GM19193 (cell line): ENCODE results near the gene HNRNPLL.

Source experiments
- POLR2A ChIP-seq: IDR thresholded peaks from 4 replicates; pipeline ENCODE4 v1.6.1; 2011; ENCODE audit not compliant: insufficient read depth, insufficient read length; ENCODE audit errors: extremely low read depth

Gene HNRNPLL

DNA sequence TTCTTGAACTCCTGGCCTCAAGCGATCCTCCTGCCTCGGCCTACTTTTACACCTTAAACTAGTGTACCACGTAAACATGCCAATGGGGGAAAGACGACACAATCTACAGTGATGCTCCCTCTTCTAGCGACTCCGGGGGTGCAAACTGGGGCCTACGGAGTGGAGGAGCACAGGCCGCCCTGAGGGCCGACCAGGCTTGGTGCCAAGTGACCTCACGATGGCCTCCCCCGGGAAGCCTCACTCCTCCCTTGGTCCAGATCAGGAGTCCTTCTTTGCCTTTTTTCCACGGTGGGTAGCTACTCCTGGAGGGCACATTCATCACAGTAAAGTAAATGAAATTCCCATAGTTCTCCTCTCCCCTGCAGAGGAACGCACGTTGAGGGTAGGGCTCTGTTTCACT lies 73.5 kb downstream of the HNRNPLL start:
- TF ChIP-seq POLR2A = no peak

GRCh38 chr2:38528534-38528933 lies 74.2 kb downstream of the HNRNPLL start:
- no peak for TF ChIP-seq POLR2A

DNA sequence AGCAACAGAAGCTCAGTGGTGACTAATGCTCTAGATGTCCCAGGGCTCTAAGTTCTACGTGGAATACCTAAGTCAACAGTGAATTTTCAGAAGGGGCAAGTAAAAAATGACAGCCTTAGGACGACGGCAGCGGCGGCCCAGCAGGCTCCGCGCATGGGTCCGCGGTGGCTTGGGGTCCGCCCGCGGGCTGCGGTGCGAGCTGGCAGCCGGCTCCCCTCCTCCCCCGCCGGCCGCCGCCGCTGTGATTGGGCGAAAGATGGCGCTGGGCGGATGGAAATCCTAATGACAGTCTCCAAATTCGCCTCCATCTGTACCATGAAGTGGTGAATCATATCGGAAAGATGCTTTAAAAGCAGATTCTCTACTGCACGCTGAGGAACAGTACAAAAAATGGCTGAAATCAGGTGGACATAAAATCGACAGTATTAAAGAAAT lies 74.7 kb downstream of the HNRNPLL start:
- TF ChIP-seq POLR2A = no peak

DNA sequence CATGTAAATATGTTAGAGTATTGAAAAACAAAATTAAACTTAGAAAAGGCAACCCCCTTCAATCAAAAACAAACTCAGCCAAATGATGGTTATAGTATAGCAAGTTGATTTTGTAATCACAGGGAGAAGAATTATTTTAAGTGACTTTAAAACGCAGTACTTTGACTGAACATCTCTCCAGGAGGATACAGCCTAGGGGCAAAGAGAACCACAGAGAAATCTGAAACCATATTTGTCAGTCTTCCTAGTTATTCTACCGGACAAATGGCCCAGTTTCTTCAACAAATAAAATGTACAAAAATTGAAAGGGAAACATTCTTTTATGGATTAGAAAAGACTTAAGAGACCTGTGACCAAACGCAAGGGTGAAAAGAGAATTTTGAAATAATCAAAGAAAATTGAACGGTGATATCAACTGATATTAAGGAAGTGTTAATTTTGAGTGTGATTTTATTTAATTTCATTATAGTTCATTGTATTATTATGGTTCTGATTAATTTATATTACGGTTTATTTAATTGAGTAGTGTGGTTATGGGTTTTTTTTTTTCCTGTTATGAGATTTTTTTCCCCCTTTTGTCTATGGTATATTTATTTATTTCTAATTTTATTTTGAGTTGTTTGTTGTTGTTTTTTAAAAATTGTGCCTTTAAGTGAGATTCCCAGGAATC lies 75.3 kb downstream of the HNRNPLL start:
- no peak for TF ChIP-seq POLR2A

- TF ChIP-seq POLR2A = no peak
Measured at GRCh38 chr2:38526195-38526594, 76.5 kb downstream of the HNRNPLL start.

DNA sequence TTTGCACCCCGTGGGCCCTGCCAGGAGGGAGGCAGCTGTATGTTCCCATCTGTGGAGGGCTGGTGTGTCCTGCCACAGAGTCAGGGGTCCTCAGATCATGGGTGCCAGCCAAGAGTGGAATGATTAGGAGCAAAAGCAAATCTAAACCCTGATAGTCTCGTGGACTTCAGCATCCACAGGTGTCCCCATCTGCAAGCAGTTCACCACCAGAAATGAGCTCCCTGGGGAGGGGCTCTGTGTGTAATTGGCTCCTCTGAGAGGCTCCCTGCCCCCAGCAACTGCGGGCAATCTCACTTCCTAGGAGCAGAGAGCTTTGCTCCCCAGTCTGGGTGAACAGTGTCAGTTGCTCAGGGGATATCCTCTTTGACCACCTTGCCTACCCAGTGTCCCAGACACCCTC lies 78.1 kb downstream of the HNRNPLL start:
- no peak for TF ChIP-seq POLR2A

GRCh38 chr2:38523728-38524437 lies 78.8 kb downstream of the HNRNPLL start:
- no peak for TF ChIP-seq POLR2A

DNA sequence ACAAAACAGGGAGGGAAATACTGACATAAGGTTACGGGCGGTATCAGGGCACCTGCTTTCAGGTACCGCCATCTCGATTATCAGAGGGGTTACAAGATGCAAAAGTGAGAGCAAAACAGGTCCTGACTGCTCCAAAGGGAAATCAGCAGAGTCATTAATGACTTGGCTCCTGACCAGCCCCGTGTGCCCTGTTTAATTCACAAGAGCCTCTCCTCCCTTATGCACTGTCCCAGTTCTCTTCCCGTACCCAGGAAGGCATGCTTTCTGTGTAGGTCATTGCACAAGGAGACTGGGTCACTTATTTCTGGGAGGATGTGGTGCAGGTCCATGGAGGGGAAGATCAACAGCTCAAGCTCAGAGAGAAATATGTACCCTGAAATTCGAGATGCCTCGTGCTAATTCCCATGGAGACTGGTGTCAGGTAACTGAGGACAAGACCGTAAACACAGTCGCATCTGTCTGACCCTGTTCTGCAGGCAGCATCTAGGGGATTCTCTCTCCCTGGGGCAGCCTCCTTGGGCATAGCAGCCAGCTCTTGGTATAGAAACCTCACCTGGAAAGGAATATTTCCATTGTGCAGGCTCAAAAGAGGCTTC lies 79.9 kb downstream of the HNRNPLL start:
- TF ChIP-seq POLR2A = no peak

DNA sequence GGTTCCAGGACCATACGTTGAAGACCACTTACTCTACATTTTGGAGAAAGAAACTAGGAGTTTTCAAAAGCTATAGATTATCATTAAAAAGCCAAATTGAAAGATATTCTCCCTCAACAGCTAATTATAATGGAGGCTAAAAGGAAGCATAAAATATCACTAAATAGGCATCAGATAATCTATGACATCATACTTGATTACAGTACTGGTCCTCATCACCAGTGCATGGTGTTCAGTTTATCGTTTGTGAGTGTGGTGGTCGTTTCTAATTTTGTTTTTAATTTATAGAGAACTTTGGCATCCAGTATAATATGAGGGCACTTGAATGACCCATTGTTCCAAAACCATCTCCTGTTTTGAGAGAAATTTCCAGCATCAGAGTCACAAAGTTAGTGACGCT lies 80.9 kb downstream of the HNRNPLL start:
- TF ChIP-seq POLR2A = no peak

DNA sequence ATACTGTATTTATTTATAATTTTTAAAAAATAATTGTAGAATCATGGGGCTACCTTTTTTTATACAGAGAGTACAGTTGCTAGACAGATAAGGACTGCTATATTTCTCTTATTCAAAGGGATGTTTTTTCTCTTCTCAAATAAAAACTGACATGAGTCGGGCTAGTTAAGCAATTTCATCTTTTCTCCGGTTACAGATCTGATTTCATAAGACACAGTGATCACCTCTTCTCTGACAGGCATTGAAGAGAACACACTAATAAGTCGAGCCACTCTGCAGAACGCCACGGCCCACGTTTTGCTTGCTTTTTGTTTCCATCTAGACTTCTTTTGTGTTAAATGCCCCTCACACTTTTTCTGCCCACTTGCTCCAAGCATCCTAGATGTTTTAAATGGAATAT lies 85.4 kb downstream of the HNRNPLL start:
- no peak for TF ChIP-seq POLR2A

GRCh38 chr2:38516526-38516925 lies 86.2 kb downstream of the HNRNPLL start:
- TF ChIP-seq POLR2A = no peak

DNA sequence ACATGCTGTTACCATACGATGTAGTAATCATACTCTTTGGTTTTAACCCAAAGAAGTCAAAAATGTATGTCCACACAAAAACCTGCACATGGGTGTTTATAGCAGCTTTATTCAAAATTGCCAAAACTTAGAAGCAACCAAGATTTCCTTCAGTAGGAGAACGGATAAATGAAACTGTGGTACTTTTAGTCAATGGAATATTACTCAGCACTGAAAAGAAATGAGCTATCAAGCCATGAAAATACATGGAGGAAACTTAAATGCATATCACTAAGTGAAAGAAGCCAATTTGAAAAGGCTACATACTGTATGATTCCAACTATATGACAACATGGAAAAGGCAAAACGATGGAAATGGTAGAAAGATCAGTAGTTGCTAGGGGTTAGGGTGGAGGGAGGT lies 86.6 kb downstream of the HNRNPLL start:
- no peak for TF ChIP-seq POLR2A

DNA sequence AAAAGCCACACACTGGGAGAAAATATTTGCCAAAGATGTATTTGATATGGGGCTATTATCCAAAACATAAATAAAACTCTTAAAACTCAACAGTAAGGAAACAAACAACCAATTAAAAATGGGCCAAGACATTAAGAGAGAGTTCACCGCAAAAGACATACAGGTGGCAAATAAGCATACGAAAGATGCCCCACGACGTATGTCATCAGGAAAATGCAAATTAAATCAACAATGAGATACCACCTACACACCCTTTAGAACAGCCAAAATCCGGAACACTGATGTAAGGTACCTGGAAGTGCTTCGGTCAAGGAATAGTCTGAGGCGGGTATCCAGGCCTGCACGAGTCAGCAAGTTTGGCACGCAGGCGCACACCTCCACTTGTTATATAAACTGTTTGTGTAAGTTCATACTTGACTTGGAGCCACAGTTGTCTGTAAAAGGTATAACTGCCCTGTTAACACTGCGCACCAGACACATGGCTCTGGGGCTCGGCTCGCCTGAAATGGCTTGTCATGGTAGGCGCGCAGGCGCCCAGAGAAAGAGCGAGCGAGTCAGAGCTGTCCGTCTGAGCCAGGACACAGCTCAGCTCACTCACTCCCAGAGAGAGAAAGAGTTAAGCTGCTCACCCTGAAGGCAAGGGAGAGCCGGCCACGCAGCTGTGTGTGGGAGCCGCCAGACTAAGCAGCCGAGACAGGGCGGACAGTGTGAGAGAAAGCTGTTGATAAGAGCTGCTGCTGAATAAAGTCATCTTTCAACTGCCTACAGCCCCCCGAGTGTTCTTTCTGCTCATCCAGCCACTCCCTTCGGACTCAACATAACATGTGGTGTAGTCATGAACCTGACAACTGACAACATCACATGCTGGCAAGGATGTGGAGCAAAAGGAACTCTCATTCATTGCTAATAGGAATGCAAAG lies 87.3 kb downstream of the HNRNPLL start:
- TF ChIP-seq POLR2A = no peak

GRCh38 chr2:38514603-38515154 lies 88.0 kb downstream of the HNRNPLL start:
- no peak for TF ChIP-seq POLR2A

GRCh38 chr2:38512211-38512610 lies 90.5 kb downstream of the HNRNPLL start:
- no peak for TF ChIP-seq POLR2A
